CD14-positive monocyte (primary cell): Measurements from ENCODE around the gene SPATA46. TPM values are rescaled to one million over a fixed set of nuclear protein-coding genes. Genes with fewer than 3 reads are reported as not detected.

ENCODE experiments used
- DNase-seq, 3 donors: peaks; one replicate each; pipeline ENCODE4 v3.0.0-alpha.2; 2011 to 2022
- H2AFZ ChIP-seq: 2 replicates; pipeline ENCODE4 v1.6.0; 2012; ENCODE audit warnings: mild to moderate bottlenecking, low read depth, low read length, inconsistent platforms; ENCODE audit not compliant: insufficient read depth, poor library complexity, severe bottlenecking
- H3K27ac ChIP-seq, 2 donors: 1 replicate in 1 of 2; 2 replicates in 1 of 2; pipeline ENCODE4 v1.5.1; 2012 to 2013; ENCODE audit warnings: low read length in 2 of 2, control low read depth in 1 of 2, inconsistent platforms in 1 of 2, low read depth in 1 of 2, mild to moderate bottlenecking in 1 of 2
- H3K27me3 ChIP-seq, 2 donors: one replicate each; pipeline versions ENCODE4 v1.6.0 to v1.6.1; 2011 to 2013; ENCODE audit warnings: low read length in 2 of 2; ENCODE audit not compliant: control insufficient read depth in 2 of 2, insufficient read depth in 2 of 2
- H3K36me3 ChIP-seq, 2 donors: replicated peaks in 1 of 2; 1 replicate in 1 of 2; 2 replicates in 1 of 2; pipeline versions ENCODE4 v1.5.1 to v1.6.1; 2012 to 2013; ENCODE audit warnings: low read length in 2 of 2, control low read depth in 1 of 2, inconsistent platforms in 1 of 2, mild to moderate bottlenecking in 1 of 2; ENCODE audit not compliant: insufficient read depth in 2 of 2, control insufficient read depth in 1 of 2
- H3K4me1 ChIP-seq, 2 donors: 1 replicate in 1 of 2; 2 replicates in 1 of 2; pipeline versions ENCODE4 v1.5.1 to v1.6.1; 2012 to 2013; ENCODE audit warnings: low read length in 2 of 2, control low read depth in 1 of 2, inconsistent platforms in 1 of 2, mild to moderate bottlenecking in 1 of 2, moderate library complexity in 1 of 2; ENCODE audit not compliant: insufficient read depth in 2 of 2, control insufficient read depth in 1 of 2
- H3K4me2 ChIP-seq: replicated peaks from 2 replicates; pipeline ENCODE3; 2012; ENCODE audit warnings: low read length, moderate library complexity, mild to moderate bottlenecking; ENCODE audit not compliant: poor library complexity, severe bottlenecking; ENCODE audit errors: extremely low read depth
- H3K4me3 ChIP-seq, 3 experiments: fragments of 200-600 bp in 1 of 3; sonication (generic) in 1 of 3; replicated peaks in 1 of 3; 1 replicate in 2 of 3; 2 replicates in 1 of 3; pipeline ENCODE4 v1.5.1; 2011 to 2013; ENCODE audit warnings: low read length in 3 of 3, mild to moderate bottlenecking in 3 of 3, control low read depth in 2 of 3, low read depth in 2 of 3, inconsistent platforms in 1 of 3, moderate library complexity in 1 of 3
- H3K79me2 ChIP-seq: 2 replicates; pipeline ENCODE4 v1.6.0; 2012; ENCODE audit warnings: mild to moderate bottlenecking, control low read depth, inconsistent platforms, low read length, moderate library complexity; ENCODE audit not compliant: insufficient read depth
- H3K9ac ChIP-seq: 2 replicates; pipeline ENCODE4 v1.6.0; 2017; ENCODE audit warnings: low read length, mild to moderate bottlenecking; ENCODE audit not compliant: insufficient read depth, poor library complexity, severe bottlenecking
- H3K9me3 ChIP-seq, 2 donors: replicated peaks in 1 of 2; 1 replicate in 1 of 2; 2 replicates in 1 of 2; pipeline versions ENCODE4 v1.5.1 to v1.6.1; 2012 to 2013; ENCODE audit warnings: low read length in 2 of 2, control low read depth in 1 of 2; ENCODE audit not compliant: control insufficient read depth in 1 of 2, insufficient read depth in 1 of 2
- H4K20me1 ChIP-seq: 2 replicates; pipeline ENCODE4 v1.6.0; 2012; ENCODE audit warnings: mild to moderate bottlenecking, low read length, control low read depth, moderate library complexity; ENCODE audit not compliant: insufficient read depth
- H3K27ac Mint-ChIP-seq, 7 donors: one replicate each; pipeline ENCODE4 v1.8.0; 2020; ENCODE audit warnings: mild to moderate bottlenecking in 7 of 7, mixed read lengths in 7 of 7, moderate library complexity in 6 of 7, inconsistent platforms in 2 of 7
- H3K27me3 Mint-ChIP-seq, 3 donors: one replicate each; pipeline ENCODE4 v1.8.0; 2021 to 2022; ENCODE audit warnings: low read depth in 3 of 3, mild to moderate bottlenecking in 3 of 3, mixed read lengths in 3 of 3, moderate library complexity in 3 of 3, inconsistent platforms in 1 of 3
- H3K36me3 Mint-ChIP-seq, 2 donors: one replicate each; pipeline ENCODE4 v1.8.0; 2020; ENCODE audit warnings: mixed read lengths in 2 of 2, inconsistent platforms in 1 of 2, mild to moderate bottlenecking in 1 of 2
- H3K4me1 Mint-ChIP-seq: one replicate; pipeline ENCODE4 v1.8.0; 2020; ENCODE audit warnings: mild to moderate bottlenecking, mixed read lengths
- H3K4me3 Mint-ChIP-seq, 2 donors: one replicate each; pipeline ENCODE4 v1.8.0; 2020; ENCODE audit warnings: mild to moderate bottlenecking in 2 of 2, mixed read lengths in 2 of 2, moderate library complexity in 1 of 2
- H3K9me3 Mint-ChIP-seq, 7 donors: one replicate each; pipeline ENCODE4 v1.8.0; 2020 to 2022; ENCODE audit warnings: mixed read lengths in 7 of 7, mild to moderate bottlenecking in 6 of 7, moderate library complexity in 6 of 7, inconsistent platforms in 2 of 7
- WGBS: methylation state at CpG from one replicate; pipeline ENCODE4 v1.1.5; 2013; ENCODE audit warnings: missing lambda C conversion rate; ENCODE audit not compliant: insufficient coverage; 5-methylcytosine and 5-hydroxymethylcytosine counted together
- intact Hi-C, 2 donors: fragments of 100-400 bp; cut with micrococcal nuclease; formaldehyde crosslinking; loops; one replicate each; pipeline versions ENCODE4 v1.15.0 to v1.15.1; 2023
- polyA plus RNA-seq, 3 donors: library from polyadenylated mRNA; depleted of rRNA in 1 of 3; unstranded in 2 of 3; stranded (reverse) in 1 of 3; fragments of 300-500 nt in 2 of 3; fragments of >200 nt in 1 of 3; fragmentation: Illumina TruSeq in 2 of 3; gene quantifications; 1 replicate in 2 of 3; 2 replicates in 1 of 3; pipeline ENCODE4 v1.2.3, GENCODE V29; 2012 to 2021
- TF ChIP-seq, protein P1 (sequence below): fragments of 200-600 bp; IDR thresholded peaks from one replicate; pipeline ENCODE4 v1.8.0; 2022; ENCODE audit warnings: antibody characterized with exemption, mild to moderate bottlenecking

Gene SPATA46
- polyA plus RNA-seq, 3 donors, result not detected

- peaks cover 0 to 5% (median 2%) of the 10 kb centered on the region in 3 donors for H3K27me3 Mint-ChIP-seq
- H3K27ac Mint-ChIP-seq, result no peak overlapping the region
- Histone ChIP-seq H3K9me3 (no peaks in the 10 kb centered on the region), H3K79me2 (no peaks in the 10 kb centered on the region), H3K27me3 (no peaks in the 10 kb centered on the region), H2AFZ (no peak overlapping the region), H3K27ac (no peak overlapping the region), H3K9ac (no peak overlapping the region), H4K20me1 (no peaks in the 10 kb centered on the region), H3K4me2 (no peak overlapping the region), H3K4me1 (no peaks in the 10 kb centered on the region), H3K36me3 (peaks cover 0 to 5% of the 10 kb centered on the region in 2 donors), H3K4me3 (no peak overlapping the region)
- no peak for DNase-seq
- H3K4me3 Mint-ChIP-seq, result no peak overlapping the region
- peaks cover 4% of the 10 kb centered on the region for H3K4me1 Mint-ChIP-seq
- peaks cover 0 to 2% (median 0%) of the 10 kb centered on the region in 7 donors for H3K9me3 Mint-ChIP-seq
- peaks cover 0 to 10% of the 10 kb centered on the region in 2 donors for H3K36me3 Mint-ChIP-seq
- intact Hi-C loops, result no loop called here
- WGBS, result no CpG with 5 or more reads among the region's 1 CpG
- TF ChIP-seq, protein P1, sequence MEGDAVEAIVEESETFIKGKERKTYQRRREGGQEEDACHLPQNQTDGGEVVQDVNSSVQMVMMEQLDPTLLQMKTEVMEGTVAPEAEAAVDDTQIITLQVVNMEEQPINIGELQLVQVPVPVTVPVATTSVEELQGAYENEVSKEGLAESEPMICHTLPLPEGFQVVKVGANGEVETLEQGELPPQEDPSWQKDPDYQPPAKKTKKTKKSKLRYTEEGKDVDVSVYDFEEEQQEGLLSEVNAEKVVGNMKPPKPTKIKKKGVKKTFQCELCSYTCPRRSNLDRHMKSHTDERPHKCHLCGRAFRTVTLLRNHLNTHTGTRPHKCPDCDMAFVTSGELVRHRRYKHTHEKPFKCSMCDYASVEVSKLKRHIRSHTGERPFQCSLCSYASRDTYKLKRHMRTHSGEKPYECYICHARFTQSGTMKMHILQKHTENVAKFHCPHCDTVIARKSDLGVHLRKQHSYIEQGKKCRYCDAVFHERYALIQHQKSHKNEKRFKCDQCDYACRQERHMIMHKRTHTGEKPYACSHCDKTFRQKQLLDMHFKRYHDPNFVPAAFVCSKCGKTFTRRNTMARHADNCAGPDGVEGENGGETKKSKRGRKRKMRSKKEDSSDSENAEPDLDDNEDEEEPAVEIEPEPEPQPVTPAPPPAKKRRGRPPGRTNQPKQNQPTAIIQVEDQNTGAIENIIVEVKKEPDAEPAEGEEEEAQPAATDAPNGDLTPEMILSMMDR, result no peak
Measured at GRCh38 chr1:162364498-162364897, 12.2 kb downstream of the SPATA46 start.

DNA sequence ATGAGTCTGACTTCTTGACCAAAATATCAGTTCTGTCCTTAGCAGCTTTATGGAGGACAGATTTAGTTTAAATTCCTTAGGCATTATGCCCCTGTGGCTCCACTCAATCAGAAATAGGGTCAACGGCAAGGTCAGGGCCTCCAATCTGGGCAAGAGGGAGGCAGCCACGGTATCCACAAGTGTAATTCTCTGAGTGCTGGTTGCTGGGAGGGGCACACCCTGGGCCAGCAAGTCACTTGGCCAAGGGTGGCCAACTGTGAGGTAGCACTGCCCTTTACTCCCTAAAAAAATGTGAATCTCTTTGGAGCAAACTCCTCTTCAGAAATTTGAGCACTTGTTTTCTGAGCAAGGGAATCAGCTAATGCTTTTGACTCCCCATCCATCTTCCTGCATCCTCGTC lies 12.8 kb downstream of the SPATA46 start:
- Histone ChIP-seq H4K20me1 (no peaks in the 10 kb centered on the region), H3K4me2 (no peak overlapping the region), H2AFZ (no peak overlapping the region), H3K9ac (no peak overlapping the region), H3K27ac (no peak overlapping the region), H3K9me3 (no peaks in the 10 kb centered on the region), H3K27me3 (no peaks in the 10 kb centered on the region), H3K79me2 (no peaks in the 10 kb centered on the region), H3K36me3 (peaks cover 0 to 5% of the 10 kb centered on the region in 2 donors), H3K4me3 (no peak overlapping the region), H3K4me1 (no peaks in the 10 kb centered on the region)
- H3K4me1 Mint-ChIP-seq, result peaks cover 9% of the 10 kb centered on the region
- 100% methylated on average over 2 of the region's 3 CpGs for WGBS
- peaks cover 0 to 14% of the 10 kb centered on the region in 2 donors for H3K36me3 Mint-ChIP-seq
- intact Hi-C loops, result no loop called here
- no peak for DNase-seq
- H3K27me3 Mint-ChIP-seq, result peaks cover 0 to 5% (median 2%) of the 10 kb centered on the region in 3 donors
- H3K4me3 Mint-ChIP-seq, result no peak overlapping the region
- no peak overlapping the region for H3K27ac Mint-ChIP-seq
- peaks cover 0 to 2% (median 0%) of the 10 kb centered on the region in 7 donors for H3K9me3 Mint-ChIP-seq
- TF ChIP-seq, protein P1, result no peak
